GM12865 (cell line): ENCODE measurements around the gene ALG9.

Experiments used
- DNase-seq: peaks from one replicate; pipeline ENCODE4 v3.0.0; 2010; ENCODE audit warnings: low read depth
- H3K4me3 ChIP-seq: 2 replicates; pipeline ENCODE4 v1.5.1; 2011; ENCODE audit warnings: mild to moderate bottlenecking, low read depth, low read length, control low read depth
- CTCF ChIP-seq: IDR thresholded peaks from 2 replicates; pipeline ENCODE4 v1.5.1; 2011; ENCODE audit warnings: low read length, control low read depth, low read depth, inconsistent platforms; ENCODE audit not compliant: insufficient read depth; ENCODE audit errors: missing control alignments

ALG9 gene

DNA sequence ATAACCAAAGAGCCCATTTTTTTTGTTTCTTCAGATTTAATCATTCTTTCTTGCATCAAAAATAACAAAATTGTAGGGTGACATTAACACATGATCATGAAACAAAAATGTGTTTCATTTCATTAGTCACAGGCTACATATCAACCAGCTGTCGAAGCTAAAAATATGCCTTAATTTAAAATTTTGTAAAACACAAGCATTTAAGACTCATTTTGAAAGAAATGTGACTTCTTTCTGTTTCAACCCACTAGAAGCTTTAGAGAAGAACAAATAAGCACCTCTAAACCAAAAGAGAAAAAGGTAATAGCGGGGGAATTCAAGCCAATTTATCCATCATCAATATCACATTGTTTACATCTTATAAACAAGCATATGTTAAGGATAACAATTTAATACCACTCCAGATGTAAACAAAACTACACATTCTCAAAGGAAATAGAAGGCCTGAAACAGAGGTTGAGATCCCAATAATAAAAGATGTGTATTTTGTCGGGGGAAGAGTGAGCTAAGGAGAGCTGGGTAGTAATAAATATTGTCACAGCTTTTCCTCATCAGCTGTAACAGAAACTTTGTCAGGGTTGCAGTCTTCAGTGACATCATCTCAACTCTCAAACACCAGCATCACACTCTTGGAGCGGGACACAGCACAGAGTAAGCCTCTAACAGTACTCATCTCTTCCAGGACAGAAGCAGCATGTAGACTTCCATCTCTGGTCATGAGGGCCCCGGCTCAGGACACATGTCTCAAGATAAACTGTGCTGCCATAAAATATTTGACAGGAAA is 42.0 kb downstream of the ALG9 start:
- peak; percentile 50 for DNase-seq
- H3K4me3 ChIP-seq: no peak overlapping the region
- no peak for TF ChIP-seq CTCF

GRCh38 chr11:111826322-111826950 is 44.9 kb downstream of the ALG9 start:
- TF ChIP-seq CTCF: no peak
- DNase-seq: no peak
- H3K4me3 ChIP-seq: no peak overlapping the region

DNA sequence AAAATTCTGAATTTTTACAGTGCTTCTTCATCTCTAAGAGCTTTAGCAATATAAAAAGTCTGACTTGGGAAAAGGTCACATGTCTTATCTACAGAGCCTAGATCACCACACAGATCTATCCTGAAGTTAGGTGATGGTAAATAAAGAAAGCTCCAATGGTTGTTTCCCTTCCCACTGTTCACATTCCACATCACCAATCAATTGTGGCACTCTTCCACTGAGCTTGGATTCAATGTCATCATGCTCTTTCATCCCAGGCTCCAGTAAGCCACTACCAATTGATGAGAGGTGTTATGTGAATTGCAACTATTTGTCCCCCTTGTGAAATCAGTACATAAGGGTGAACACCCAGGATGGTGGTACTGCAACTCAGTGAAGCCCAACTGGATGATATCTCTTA is 47.8 kb downstream of the ALG9 start:
- no peak for DNase-seq
- TF ChIP-seq CTCF: no peak
- H3K4me3 ChIP-seq: no peak overlapping the region

- no peak for DNase-seq
- no peak overlapping the region for H3K4me3 ChIP-seq
- TF ChIP-seq CTCF: no peak
These were observed 48.2 kb downstream of the ALG9 start for GRCh38 chr11:111823131-111823530.

- no peak overlapping the region for H3K4me3 ChIP-seq
- no peak for DNase-seq
- TF ChIP-seq CTCF: no peak
These were observed 51.5 kb downstream of the ALG9 start for GRCh38 chr11:111819829-111820237.

- no peak overlapping the region for H3K4me3 ChIP-seq
- TF ChIP-seq CTCF: no peak
- no peak for DNase-seq
These were observed 52.1 kb downstream of the ALG9 start for GRCh38 chr11:111819161-111819828.
